GM21717 (cell line): ENCODE results near the gene CREBBP.
"Not testable (repeated sequence)": the region's sequence is repeated elsewhere in the genome, so short reads cannot be mapped to it uniquely, and the experiment has no call there.

Experiments used
- ATAC-seq: cut with Tn5 transposase; IDR thresholded peaks from one replicate; pipeline ENCODE4 v1.9.1; 2021; ENCODE audit warnings: mild to moderate bottlenecking, moderate library complexity; ENCODE audit not compliant: unreplicated experiment

The CREBBP gene

DNA sequence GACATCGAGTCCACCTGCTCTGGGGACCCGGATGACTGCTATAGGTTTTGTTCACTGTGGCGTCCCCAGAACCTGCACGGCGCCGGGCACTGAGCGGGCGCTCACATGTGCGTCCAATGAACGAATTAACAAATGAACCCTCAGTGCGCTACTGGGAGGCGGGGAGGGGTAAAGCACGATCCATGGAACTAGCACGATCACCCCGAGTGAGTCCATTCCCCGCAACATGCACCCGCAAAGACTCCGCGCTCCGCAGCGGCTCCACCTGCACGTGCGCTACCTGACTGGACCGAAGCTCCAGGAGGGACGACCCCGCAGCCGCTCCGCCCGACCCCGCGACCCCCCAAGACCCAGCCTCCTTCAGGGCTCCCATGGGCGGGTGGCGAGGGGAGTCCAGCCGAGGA lies 163.7 kb downstream of the CREBBP start:
- ATAC-seq: peak; percentile 20

DNA sequence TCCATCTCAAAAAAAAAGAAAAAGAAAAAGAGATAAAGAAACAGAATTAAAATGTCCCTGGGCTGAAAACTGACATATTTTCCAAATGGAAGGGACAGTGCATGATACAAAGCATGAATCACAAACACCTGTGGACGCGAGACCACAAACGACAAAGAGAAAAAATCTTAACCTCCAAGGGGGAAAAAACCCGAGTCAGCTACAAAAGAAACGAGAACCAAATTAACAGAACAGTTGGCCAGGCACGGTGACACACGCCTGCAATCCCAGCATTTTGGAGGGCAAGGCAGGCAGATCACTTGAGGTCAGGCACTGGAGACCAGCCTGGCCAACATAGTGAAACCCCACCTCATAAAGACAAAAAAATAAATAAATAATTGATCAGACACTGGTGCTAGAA lies 165.1 kb downstream of the CREBBP start:
- no peak for ATAC-seq

GRCh38 chr16:3714378-3714777 lies 166.1 kb downstream of the CREBBP start:
- ATAC-seq: not testable (repeated sequence)

DNA sequence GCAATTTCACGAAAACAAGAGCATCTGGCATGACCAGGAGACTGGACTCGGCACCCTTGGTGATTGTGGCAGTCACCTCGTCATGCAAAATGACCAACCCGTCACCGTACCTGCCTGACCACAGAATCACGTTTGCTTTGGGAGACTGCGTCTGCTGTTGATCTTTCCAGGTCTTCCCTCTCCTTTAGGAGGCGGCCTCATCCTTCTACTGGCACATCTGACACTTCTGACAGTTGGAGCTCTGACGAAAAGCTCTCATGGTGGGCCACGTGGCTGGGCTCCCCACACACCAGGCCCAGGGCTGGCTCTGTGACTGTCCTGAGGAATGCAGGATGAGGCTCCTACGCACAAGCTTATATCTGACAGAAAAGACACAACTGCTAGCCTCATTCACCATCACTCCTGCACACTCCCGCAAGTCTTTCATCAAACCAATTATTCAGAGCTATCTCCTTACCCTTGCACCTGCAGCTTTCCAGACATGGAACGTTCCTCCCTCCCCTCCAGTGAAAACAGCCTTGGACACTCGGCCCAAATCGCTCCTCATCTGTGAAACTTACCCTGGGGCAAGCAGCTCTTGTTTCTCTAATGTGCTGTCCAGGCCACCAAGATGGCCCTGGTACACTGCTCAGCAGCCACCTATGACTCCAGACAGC lies 166.8 kb downstream of the CREBBP start:
- ATAC-seq: no peak

- no peak for ATAC-seq
These were observed 167.6 kb downstream of the CREBBP start for GRCh38 chr16:3712861-3713372.

GRCh38 chr16:3706253-3707012 lies 174.1 kb downstream of the CREBBP start:
- ATAC-seq: no peak

GRCh38 chr16:3702082-3702481 lies 178.4 kb downstream of the CREBBP start:
- no peak for ATAC-seq

GRCh38 chr16:3701531-3701930 lies 179.0 kb downstream of the CREBBP start:
- ATAC-seq: no peak

DNA sequence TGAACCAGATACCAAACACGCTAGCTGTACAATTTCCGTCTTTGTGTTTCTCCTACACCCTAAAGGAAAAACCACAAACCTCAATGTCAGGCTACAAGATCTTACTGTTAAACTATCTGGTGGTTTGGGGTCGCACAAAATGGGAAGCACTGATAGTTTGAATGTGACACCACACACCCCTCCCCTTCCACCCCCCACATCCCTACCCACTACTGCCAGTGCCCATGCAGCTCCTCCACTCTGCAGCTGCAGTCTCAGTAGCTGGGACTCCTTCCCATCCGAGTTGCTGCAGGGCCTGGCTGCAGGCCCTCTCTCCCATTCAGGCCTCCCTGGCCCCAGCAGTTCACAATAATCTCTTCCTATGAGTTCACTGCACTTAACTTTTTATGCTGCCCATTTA lies 181.6 kb downstream of the CREBBP start:
- no peak for ATAC-seq

DNA sequence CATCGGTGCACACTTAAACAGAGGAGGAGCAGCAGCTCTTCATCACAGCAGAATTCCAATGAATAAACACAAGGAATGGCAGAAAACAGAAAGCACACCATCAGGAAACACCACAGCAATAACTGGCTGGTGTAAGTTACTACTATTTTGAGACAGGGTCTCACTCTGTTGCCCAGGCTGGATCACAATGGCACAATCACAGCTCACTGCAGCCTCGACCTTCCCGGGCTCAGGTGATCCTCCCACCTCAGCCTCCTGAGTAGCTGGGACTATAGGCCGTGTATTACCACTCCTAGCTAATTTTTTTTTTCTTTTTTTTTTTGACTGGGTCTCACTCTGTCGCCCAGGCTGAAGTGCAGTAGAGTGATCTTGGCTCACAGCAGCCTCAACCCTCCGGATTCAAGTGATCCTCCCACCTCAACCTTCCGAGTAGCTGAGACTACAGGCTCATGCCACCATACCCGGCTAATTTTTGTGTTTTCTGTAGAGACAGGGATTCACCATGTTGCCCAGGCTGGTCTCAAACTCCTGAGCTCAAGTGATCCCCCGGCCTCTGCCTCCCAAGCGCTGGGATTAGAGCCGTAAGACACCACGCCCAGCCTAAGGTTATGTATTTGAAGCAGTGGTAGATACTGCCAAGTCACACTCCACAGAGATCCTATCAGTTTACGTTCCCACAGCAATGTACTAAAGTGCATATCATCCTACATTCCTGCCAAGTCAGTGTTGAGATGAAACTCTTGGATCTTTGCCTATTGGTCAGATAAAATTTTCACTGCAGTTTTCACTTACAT lies 183.9 kb downstream of the CREBBP start:
- ATAC-seq: no peak

GRCh38 chr16:3695610-3696369 lies 184.7 kb downstream of the CREBBP start:
- ATAC-seq: no peak

DNA sequence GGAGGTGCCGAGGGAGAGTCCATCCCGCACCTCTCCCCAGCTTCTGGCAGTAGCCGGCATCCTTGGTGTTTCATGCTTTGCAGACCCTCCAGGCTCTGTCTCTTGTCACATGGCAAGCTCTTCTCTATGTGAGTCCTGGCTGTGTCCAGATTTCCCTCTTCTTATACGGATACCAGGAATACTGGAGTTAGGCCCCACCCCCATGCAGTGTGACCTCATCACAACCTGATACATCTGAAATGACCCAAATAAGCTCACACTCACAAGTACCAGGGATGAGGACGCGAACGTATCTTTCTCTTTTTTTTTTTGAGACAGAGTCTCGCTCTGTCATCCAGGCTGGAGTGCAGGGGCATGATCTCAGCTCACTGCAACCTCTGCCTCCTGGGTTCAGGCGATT lies 186.5 kb downstream of the CREBBP start:
- ATAC-seq: no peak

DNA sequence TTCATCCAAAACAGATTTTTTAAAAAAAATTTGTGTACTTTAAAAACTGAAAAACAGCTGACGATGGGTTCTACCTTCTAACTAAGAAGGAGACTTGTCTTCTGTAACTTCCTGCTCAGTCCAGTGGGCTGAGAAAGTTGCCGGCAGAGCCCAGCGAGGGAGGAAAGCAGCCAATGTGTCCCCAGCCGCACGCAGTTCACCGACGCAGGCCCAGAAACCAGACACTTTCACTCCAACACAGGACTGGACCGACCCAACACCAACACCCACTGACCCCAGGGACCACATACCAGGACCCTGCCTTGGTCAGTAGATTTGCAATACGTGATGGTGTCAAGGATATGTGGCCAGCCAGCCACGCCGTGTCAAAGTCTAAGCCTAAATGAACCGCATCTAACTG lies 188.8 kb downstream of the CREBBP start:
- no peak for ATAC-seq

GRCh38 chr16:3690980-3691720 lies 189.4 kb downstream of the CREBBP start:
- no peak for ATAC-seq

DNA sequence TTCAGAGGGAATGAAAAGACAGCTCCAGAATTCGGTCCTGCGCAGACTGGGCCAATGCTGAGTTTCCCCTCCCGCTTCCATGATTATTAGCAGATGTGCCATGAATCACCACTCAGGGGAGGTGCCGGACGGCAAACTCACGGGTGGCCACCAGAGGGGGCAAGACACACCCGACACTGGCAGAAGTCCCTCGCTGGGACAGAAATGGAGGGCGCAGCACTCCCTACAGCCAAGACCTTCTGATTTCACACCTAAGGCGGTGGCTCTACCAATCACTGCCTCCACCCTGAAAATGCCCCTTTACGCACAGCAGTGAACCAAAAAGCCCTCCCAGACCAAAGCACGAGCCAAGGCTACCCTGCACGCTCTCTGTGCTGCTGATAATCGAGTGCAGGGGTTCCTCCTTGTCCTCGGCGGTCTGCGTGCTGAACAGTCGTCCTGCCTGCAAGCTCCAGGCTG lies 190.0 kb downstream of the CREBBP start:
- ATAC-seq: no peak

- ATAC-seq: no peak
These were observed 190.8 kb downstream of the CREBBP start for GRCh38 chr16:3689731-3690130.

DNA sequence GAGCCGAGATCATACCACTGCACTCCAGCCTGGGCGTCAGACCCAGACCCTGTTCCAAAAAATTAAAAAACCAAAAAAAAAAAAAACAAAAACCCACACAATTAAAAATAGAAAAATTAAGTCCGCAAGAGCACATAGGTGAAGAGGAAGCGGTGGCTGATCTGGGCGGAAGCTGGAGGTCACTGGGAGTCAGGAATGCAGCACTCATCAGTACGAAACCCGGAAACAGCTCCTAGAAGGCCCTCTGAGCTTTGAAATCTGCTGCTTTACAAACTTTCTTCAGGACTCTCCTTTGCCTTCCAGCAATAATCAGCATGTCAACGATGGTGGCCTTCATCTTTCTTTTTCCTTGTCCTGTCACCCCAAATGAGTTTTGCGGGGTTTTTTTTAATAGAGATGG lies 192.7 kb downstream of the CREBBP start:
- ATAC-seq: no peak

DNA sequence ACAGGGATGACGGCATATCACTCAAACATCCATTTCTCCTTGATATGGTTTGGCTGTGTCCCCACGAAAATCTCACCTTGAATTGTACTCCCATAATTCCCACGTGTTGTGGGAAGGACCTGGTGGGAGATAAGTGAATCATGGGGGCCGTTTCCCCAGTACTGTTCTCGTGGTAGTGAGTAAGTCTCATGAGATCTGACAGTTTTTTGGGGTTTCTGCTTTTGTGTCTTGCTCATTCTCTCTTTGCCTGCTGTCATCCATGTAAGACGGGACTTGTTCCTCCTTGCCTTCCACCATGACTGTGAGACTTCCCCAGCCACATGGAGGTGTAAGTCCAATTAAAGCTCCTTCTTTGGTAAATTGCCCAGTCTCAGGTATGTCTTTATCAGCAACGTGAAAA lies 193.5 kb downstream of the CREBBP start:
- no peak for ATAC-seq

DNA sequence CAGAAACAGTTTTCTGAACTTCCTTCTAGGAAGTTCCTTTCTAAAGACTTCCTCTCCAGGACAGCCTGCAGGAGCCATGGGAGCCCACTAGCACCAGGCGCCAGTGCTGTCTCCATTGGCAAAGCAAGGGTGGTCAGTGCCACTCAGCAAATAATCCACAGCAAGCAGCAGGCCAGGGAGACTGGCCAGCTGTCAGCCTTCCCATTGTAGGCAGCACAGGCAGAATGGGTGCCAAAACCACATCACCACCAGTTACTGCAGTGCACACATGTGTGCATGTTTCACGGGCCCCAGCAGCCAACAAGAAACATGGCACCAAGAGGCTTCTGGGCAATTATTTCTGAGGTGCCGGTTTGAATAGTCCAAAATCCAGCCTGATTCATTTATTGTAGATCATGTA lies 199.3 kb downstream of the CREBBP start:
- ATAC-seq: no peak

GRCh38 chr16:3677994-3678393 lies 202.5 kb downstream of the CREBBP start:
- ATAC-seq: no peak
